Panc1 (cell line): ENCODE results near the gene DPYSL5. TPM values are rescaled to one million over a fixed set of nuclear protein-coding genes. Genes with fewer than 3 reads are reported as not detected.

Experiments
- ATAC-seq: fragments of 200-7000 bp; cut with Tn5 transposase; 2 replicates; pipeline ENCODE4 v1.9.1; 2020; ENCODE audit warnings: mild to moderate bottlenecking, moderate library complexity
- BruUV-seq: library from RNA; stranded (reverse); fragments of 400-500 nt; replicated peaks from 2 replicates; lab custom pipeline; 2021; lab: Mats Ljungman, UMichigan
- CTCF ChIA-PET: fragments of 300-600 bp; sonication (Branson Sonifier 250); formaldehyde crosslinking; loops from one replicate; lab custom pipeline; 2022; ENCODE audit warnings: antibody characterized with exemption; lab: Charles Lee
- POLR2A ChIA-PET: fragments of 300-600 bp; sonication (Branson Sonifier 250); formaldehyde crosslinking; loops from one replicate; lab custom pipeline; 2022; ENCODE audit warnings: antibody characterized with exemption; lab: Charles Lee
- DNase-seq: peaks from one replicate; pipeline ENCODE4 v3.0.0-alpha.2; 2010; ENCODE audit warnings: low read depth, low spot score
- H3K27ac ChIP-seq: 2 replicates; pipeline ENCODE4 v1.5.1; 2011; ENCODE audit warnings: mild to moderate bottlenecking, low read length, inconsistent platforms
- H3K27me3 ChIP-seq: fragments of 200-500 bp; sonication (Bioruptor generic); 2 replicates; pipeline ENCODE4 v1.6.0; 2014; ENCODE audit warnings: low read length, inconsistent platforms; ENCODE audit not compliant: control insufficient read depth, insufficient read depth
- H3K36me3 ChIP-seq: fragments of 200-500 bp; sonication (Bioruptor generic); 2 replicates; pipeline ENCODE4 v1.5.1; 2014; ENCODE audit warnings: inconsistent platforms, mild to moderate bottlenecking, low read length, moderate library complexity; ENCODE audit not compliant: control insufficient read depth, insufficient read depth
- H3K4me1 ChIP-seq: 2 replicates; pipeline ENCODE4 v1.5.1; 2011; ENCODE audit warnings: inconsistent platforms, mild to moderate bottlenecking, low read length, moderate library complexity; ENCODE audit not compliant: control insufficient read depth, insufficient read depth
- H3K4me3 ChIP-seq, 2 experiments: 2 replicates each; pipeline ENCODE4 v1.5.1; 2011 to 2012; ENCODE audit warnings: low read depth in 2 of 2, low read length in 2 of 2, mild to moderate bottlenecking in 2 of 2, inconsistent platforms in 1 of 2, moderate library complexity in 1 of 2
- H3K9me3 ChIP-seq: fragments of 200-500 bp; sonication (Bioruptor generic); 2 replicates; pipeline ENCODE4 v1.5.1; 2014; ENCODE audit warnings: low read depth, mild to moderate bottlenecking, inconsistent platforms, low read length, moderate library complexity; ENCODE audit not compliant: control insufficient read depth, insufficient read depth
- POLR2AphosphoS5 ChIP-seq: IDR thresholded peaks from 2 replicates; pipeline ENCODE4 v1.6.1; 2012; ENCODE audit warnings: mild to moderate bottlenecking, low read depth, low read length, moderate library complexity
- SIN3A ChIP-seq: IDR thresholded peaks from 2 replicates; pipeline ENCODE4 v1.6.1; 2012; ENCODE audit warnings: low read depth, mild to moderate bottlenecking, low read length, moderate library complexity, borderline replicate concordance; ENCODE audit not compliant: insufficient read depth
- TCF7L2 ChIP-seq: IDR thresholded peaks from 2 replicates; pipeline ENCODE4 v1.6.1; 2011; ENCODE audit warnings: mild to moderate bottlenecking, low read depth, low read length, inconsistent platforms
- in situ Hi-C: cut with HindIII; loops from 2 replicates; pipeline ENCODE4 v1.10.0; 2016; ENCODE audit warnings: low sequenced_read_pairs, low pct_unique_long_range_greater_than_20kb
- intact Hi-C: fragments of 100-400 bp; cut with micrococcal nuclease; formaldehyde crosslinking; loops from one replicate; pipeline ENCODE4 v1.10.0; 2022; ENCODE audit not compliant: unreplicated experiment
- total RNA-seq: library from RNA; stranded (reverse); gene quantifications from one replicate; pipeline ENCODE4 v1.2.1, GENCODE V29; 2021; ENCODE audit not compliant: unreplicated experiment
- TF ChIP-seq, protein P1 (sequence below): fragments of 450-650 bp; IDR thresholded peaks from 2 replicates; pipeline ENCODE4 v1.5.1; 2017; ENCODE audit warnings: mild to moderate bottlenecking
- TF ChIP-seq, protein P2 (sequence below), 2 experiments: IDR thresholded peaks; 2 replicates each; pipeline ENCODE4 v1.6.1; 2011 to 2012; ENCODE audit warnings: low read depth in 2 of 2, control low read depth in 1 of 2, low read length in 1 of 2, mild to moderate bottlenecking in 1 of 2, moderate library complexity in 1 of 2; ENCODE audit not compliant: insufficient read depth in 1 of 2

DPYSL5 gene
- total RNA-seq, 1 experiment from 2014 or later, result 0.31 TPM

DNA sequence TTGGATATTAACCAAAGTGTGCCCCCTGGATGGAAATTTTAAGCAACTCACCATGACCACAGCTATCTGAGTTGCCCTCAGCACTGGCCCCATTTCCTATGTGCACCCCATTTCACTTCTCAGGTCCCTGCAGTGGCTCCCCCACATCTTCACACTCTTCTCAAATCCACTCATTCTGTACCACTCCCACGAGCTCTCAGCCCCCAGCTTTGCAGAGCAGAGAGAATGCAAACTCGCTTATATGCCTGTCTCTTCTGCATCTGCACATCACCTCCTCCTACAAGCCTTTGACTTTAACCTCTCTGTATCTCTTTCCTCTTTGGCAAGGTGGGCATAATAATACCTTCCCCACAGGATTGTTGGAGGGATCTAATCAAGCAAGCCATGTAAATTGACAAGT, 46.2 kb downstream of the DPYSL5 start:
- Histone ChIP-seq H3K27ac (no peak overlapping the region), H3K27me3 (no peaks in the 10 kb centered on the region), H3K36me3 (no peaks in the 10 kb centered on the region), H3K4me3 (no peak overlapping the region), H3K9me3 (no peaks in the 10 kb centered on the region), H3K4me1 (no peaks in the 10 kb centered on the region)
- intact Hi-C loops, result no loop called here
- DNase-seq (no peak), ATAC-seq (no peak)
- CTCF ChIA-PET, result no interaction called here
- TF ChIP-seq TCF7L2, result no peak
- TF ChIP-seq SIN3A, result no peak
- TF ChIP-seq POLR2AphosphoS5, result no peak
- TF ChIP-seq, protein P1, sequence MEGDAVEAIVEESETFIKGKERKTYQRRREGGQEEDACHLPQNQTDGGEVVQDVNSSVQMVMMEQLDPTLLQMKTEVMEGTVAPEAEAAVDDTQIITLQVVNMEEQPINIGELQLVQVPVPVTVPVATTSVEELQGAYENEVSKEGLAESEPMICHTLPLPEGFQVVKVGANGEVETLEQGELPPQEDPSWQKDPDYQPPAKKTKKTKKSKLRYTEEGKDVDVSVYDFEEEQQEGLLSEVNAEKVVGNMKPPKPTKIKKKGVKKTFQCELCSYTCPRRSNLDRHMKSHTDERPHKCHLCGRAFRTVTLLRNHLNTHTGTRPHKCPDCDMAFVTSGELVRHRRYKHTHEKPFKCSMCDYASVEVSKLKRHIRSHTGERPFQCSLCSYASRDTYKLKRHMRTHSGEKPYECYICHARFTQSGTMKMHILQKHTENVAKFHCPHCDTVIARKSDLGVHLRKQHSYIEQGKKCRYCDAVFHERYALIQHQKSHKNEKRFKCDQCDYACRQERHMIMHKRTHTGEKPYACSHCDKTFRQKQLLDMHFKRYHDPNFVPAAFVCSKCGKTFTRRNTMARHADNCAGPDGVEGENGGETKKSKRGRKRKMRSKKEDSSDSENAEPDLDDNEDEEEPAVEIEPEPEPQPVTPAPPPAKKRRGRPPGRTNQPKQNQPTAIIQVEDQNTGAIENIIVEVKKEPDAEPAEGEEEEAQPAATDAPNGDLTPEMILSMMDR, result no peak
- TF ChIP-seq, protein P2, sequence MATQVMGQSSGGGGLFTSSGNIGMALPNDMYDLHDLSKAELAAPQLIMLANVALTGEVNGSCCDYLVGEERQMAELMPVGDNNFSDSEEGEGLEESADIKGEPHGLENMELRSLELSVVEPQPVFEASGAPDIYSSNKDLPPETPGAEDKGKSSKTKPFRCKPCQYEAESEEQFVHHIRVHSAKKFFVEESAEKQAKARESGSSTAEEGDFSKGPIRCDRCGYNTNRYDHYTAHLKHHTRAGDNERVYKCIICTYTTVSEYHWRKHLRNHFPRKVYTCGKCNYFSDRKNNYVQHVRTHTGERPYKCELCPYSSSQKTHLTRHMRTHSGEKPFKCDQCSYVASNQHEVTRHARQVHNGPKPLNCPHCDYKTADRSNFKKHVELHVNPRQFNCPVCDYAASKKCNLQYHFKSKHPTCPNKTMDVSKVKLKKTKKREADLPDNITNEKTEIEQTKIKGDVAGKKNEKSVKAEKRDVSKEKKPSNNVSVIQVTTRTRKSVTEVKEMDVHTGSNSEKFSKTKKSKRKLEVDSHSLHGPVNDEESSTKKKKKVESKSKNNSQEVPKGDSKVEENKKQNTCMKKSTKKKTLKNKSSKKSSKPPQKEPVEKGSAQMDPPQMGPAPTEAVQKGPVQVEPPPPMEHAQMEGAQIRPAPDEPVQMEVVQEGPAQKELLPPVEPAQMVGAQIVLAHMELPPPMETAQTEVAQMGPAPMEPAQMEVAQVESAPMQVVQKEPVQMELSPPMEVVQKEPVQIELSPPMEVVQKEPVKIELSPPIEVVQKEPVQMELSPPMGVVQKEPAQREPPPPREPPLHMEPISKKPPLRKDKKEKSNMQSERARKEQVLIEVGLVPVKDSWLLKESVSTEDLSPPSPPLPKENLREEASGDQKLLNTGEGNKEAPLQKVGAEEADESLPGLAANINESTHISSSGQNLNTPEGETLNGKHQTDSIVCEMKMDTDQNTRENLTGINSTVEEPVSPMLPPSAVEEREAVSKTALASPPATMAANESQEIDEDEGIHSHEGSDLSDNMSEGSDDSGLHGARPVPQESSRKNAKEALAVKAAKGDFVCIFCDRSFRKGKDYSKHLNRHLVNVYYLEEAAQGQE (IDR thresholded peaks at IDR 0.05; ENCODE audit: insufficient read depth in 1 of 2, low read depth in 2 of 2, low read length in 1 of 2), result no peak
- in situ Hi-C loops, result no loop called here
- BruUV-seq, result no TSS peak
- POLR2A ChIA-PET, result no interaction called here

DNA sequence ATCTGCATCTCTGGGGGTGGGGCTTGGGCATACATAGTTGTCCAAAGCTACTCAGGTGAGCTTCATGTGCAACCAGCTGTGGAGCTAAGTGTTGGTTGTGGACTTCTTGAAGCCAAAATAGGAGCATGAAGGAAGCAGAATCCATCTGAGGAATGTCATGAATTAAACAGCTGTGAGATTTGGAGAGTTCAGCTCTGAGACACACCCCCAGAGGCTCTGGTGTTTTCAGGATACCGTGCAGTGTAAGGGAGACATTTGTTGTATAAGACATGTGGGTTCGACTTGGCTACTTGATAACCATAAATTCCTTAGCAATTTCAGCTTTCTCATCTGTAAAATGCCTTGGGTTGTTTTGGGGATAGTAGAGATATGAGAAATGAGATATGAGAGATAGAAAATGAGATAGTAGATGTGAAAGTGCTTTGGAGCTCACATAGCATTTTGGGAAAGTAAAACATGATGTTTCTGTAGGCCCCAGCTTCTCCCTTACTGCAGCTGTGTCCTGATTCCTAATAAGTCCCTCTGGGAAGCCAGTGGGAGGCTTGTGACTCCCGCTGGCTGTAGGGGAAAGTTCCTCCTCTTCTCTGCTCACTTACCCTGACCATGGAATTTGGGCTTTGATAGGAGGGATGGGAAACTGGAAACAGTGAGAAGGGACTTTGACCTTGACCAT, 50.0 kb downstream of the DPYSL5 start:
- Histone ChIP-seq H3K27ac (no peak overlapping the region), H3K4me1 (no peaks in the 10 kb centered on the region), H3K36me3 (no peaks in the 10 kb centered on the region), H3K4me3 (no peak overlapping the region), H3K9me3 (no peaks in the 10 kb centered on the region), H3K27me3 (no peaks in the 10 kb centered on the region)
- ChIA-PET POLR2A (no interaction called here), CTCF (no interaction called here)
- TF ChIP-seq TCF7L2 (no peak), POLR2AphosphoS5 (no peak), SIN3A (no peak)
- TF ChIP-seq, protein P2 (IDR thresholded peaks at IDR 0.05; ENCODE audit: insufficient read depth in 1 of 2, low read depth in 2 of 2, low read length in 1 of 2), result no peak
- TF ChIP-seq, protein P1, result no peak
- no peak for DNase-seq
- intact Hi-C loops (no loop called here), in situ Hi-C loops (no loop called here)
- no TSS peak for BruUV-seq
- no peak for ATAC-seq
